ENCODE results near the gene CERS1.

The CERS1 gene

GRCh38 chr19:18839465-18840287 lies 56.3 kb downstream of the CERS1 start:
- no peak for DNase-seq (ENCODE audit: low read depth in 2 of 2)

GRCh38 chr19:18834644-18834984 lies 61.3 kb downstream of the CERS1 start:
- no peak for DNase-seq (ENCODE audit: low read depth in 2 of 2)

- no peak for DNase-seq (ENCODE audit: low read depth in 2 of 2)
Observed at GRCh38 chr19:18833849-18834643, 61.9 kb downstream of the CERS1 start.

DNA sequence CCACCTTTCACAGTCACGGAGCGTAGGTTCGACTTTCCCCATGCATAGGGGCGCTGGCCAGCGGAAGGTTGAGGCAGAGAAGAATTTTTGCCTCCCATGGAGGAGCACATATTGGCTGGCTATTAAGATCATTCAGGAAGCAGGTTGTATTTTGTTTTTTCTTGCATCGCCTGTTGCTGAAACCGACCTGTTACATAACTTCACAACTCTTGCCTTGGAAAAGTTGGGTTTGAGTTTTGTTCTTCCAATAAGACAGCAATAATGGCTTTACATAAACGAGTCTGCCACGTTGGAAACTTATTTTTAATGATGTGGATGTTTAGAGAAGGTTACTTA lies 62.8 kb downstream of the CERS1 start:
- DNase-seq (ENCODE audit: low read depth in 2 of 2), result no peak

GRCh38 chr19:18832306-18833140 lies 63.4 kb downstream of the CERS1 start:
- no peak for DNase-seq (ENCODE audit: low read depth in 2 of 2)

GRCh38 chr19:18831524-18832305 lies 64.2 kb downstream of the CERS1 start, which contains the start of gene UPF1:
TSS of gene UPF1 (plus strand) at chr19:18831959. CDS start at chr19:18832210, 251 bp downstream.
- DNase-seq (ENCODE audit: low read depth in 2 of 2), result peak; percentile 77 to 79

GRCh38 chr19:18830488-18830887 lies 65.5 kb downstream of the CERS1 start:
- DNase-seq (ENCODE audit: low read depth in 2 of 2), result no peak

DNA sequence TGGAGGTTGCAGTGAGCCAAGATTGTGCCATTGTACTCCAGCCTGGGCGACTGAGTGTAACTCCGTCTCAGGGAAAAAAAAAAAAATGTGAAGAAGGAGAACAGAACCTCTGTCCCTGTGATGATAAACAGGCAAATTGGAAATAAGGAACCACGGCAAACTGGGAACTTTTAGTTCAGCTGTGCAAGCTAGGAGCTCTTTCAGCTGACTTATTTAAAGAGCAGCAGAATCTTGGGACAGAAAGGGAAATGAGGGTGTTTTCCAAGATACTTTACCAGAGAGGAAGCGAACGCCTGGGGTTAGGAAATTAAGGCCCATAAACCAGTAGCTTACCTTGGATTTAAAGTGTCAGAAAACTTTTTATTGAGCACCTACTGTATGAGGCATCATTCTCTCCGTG lies 67.2 kb downstream of the CERS1 start:
- DNase-seq (ENCODE audit: low read depth in 2 of 2), result no peak

Data from fibroblast of skin of left quadriceps (primary cell).